Measurements from ENCODE around the gene PRSS33. TPM values are rescaled to one million over a fixed set of nuclear protein-coding genes. Genes with fewer than 3 reads are reported as not detected.
A peak's percentile ranks its signal among the peaks of the same experiment; 100 is the strongest.

The PRSS33 gene
- total and polyA plus RNA-seq, 9 of the 15 experiments (the other 6 are each of a cell fraction or from before 2014, with no cell fraction given), result not detected

GRCh38 chr16:2816751-2817339, 29.5 kb upstream of the PRSS33 start, which contains the start of gene PRSS21 (continued):
- TF ChIP-seq UBTF (IDR thresholded peaks at IDR 0.05; ENCODE audit: borderline replicate concordance in 1 of 2, low read depth in 2 of 2, low read length in 2 of 2), result no peak
- peak; percentile 25 for TF ChIP-seq KDM5B (IDR thresholded peaks at IDR 0.05; ENCODE audit: insufficient replicate concordance, low read depth, low read length)
- TF ChIP-seq SAFB (IDR thresholded peaks at IDR 0.05; ENCODE audit: borderline replicate concordance, low read depth, low read length), result 0 out of 2 replicates have a peak, but pooled peaks have one; percentile 53
- TF ChIP-seq ZNF511 (CRISPR knock-in tag; IDR thresholded peaks at IDR 0.05), result no peak
- TF ChIP-seq ZNF740 (CRISPR knock-in tag; IDR thresholded peaks at IDR 0.05), result 0 out of 2 replicates have a peak, but pooled peaks have one; percentile 31
- no peak for TF ChIP-seq ZNF740 (tag; IDR thresholded peaks at IDR 0.05)
- TF ChIP-seq ETV1 (tag; conservative IDR thresholded peaks at IDR 0.05; ENCODE audit: low read depth), result no peak
- TF ChIP-seq ATF6 (CRISPR knock-in tag; IDR thresholded peaks at IDR 0.05), result no peak
- no peak for TF ChIP-seq ZBTB2 (IDR thresholded peaks at IDR 0.05)
- TF ChIP-seq RERE (CRISPR knock-in tag; IDR thresholded peaks at IDR 0.05; ENCODE audit: borderline replicate concordance), result 0 out of 2 replicates have a peak, but pooled peaks have one; percentile 17
- TF ChIP-seq HLTF (IDR thresholded peaks at IDR 0.05), result no peak
- no peak for TF ChIP-seq ELF2 (CRISPR knock-in tag; IDR thresholded peaks at IDR 0.05)
- TF ChIP-seq HNRNPH1 (optimal IDR thresholded peaks at IDR 0.05; ENCODE audit: low read depth, low read length), result no peak

Data from K562 (cell line).